ENCODE data around the gene CEMIP.

DNA sequence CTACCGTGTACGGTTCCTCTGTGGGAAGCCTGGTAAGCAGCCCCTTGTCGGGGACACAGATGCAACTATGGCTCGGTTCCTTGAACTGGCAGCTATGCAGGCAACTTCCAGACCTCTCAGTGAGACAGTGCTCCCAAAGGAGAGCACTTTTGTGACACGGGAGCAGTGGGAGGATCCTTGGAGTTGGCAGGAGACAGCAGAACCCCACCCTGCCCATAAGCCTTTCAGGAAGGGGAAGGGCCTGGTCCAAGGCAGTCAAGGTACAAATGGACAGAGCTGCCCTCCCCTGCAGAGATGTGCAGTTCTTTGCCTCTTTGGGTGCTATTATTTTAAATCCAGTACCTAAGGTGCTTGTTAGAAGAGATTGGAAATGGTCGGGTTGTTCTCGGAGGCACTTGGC is 115.9 kb downstream of the CEMIP start:
- no peak for TF ChIP-seq POLR2A (IDR thresholded peaks at IDR 0.05; ENCODE audit: borderline replicate concordance, extremely low read depth, insufficient read depth, insufficient read length)
- TF ChIP-seq, protein P1, sequence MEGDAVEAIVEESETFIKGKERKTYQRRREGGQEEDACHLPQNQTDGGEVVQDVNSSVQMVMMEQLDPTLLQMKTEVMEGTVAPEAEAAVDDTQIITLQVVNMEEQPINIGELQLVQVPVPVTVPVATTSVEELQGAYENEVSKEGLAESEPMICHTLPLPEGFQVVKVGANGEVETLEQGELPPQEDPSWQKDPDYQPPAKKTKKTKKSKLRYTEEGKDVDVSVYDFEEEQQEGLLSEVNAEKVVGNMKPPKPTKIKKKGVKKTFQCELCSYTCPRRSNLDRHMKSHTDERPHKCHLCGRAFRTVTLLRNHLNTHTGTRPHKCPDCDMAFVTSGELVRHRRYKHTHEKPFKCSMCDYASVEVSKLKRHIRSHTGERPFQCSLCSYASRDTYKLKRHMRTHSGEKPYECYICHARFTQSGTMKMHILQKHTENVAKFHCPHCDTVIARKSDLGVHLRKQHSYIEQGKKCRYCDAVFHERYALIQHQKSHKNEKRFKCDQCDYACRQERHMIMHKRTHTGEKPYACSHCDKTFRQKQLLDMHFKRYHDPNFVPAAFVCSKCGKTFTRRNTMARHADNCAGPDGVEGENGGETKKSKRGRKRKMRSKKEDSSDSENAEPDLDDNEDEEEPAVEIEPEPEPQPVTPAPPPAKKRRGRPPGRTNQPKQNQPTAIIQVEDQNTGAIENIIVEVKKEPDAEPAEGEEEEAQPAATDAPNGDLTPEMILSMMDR (IDR thresholded peaks at IDR 0.05 in 2 of 3, conservative IDR thresholded peaks at IDR 0.05 in 1 of 3; ENCODE audit: borderline replicate concordance in 1 of 3, insufficient read depth in 1 of 3, low read depth in 2 of 3, low read length in 2 of 3): no peak
- TF ChIP-seq ZFX (IDR thresholded peaks at IDR 0.05): no peak
- TF ChIP-seq EZH2 (IDR thresholded peaks at IDR 0.05): no peak
- TF ChIP-seq RAD21 (IDR thresholded peaks at IDR 0.05; ENCODE audit: low read depth): no peak
- no peak for TF ChIP-seq ELF1 (IDR thresholded peaks at IDR 0.05; ENCODE audit: borderline replicate concordance, low read depth)

Measured in HCT116 (cell line).